ENCODE results near the gene KLRC2.
"Not testable (repeated sequence)": the region's sequence is repeated elsewhere in the genome, so short reads cannot be mapped to it uniquely, and the experiment has no call there.

- not testable (repeated sequence) for TF ChIP-seq CTCF (optimal IDR thresholded peaks at IDR 0.05 in 1 of 3, IDR thresholded peaks at IDR 0.05 in 1 of 3, conservative IDR thresholded peaks at IDR 0.05 in 1 of 3; ENCODE audit: extremely low read depth in 1 of 3, insufficient read depth in 2 of 3, low read length in 3 of 3); EZH2 (IDR thresholded peaks at IDR 0.05; ENCODE audit: low read length)
These were observed 3.9 kb upstream of the KLRC2 start for GRCh38 chr12:10439608-10440274.

All from keratinocyte (primary cell).